Mesenchymal stem cell (in vitro differentiated cells and primary cell): ENCODE data around the gene ZNF785.

Experiments used
- DNase-seq: peaks from one replicate; pipeline ENCODE4 v3.0.0-alpha.2; 2013
- H2AFZ ChIP-seq: one replicate; pipeline ENCODE4 v1.6.1; 2013; ENCODE audit warnings: low read depth, mild to moderate bottlenecking, control low read depth, inconsistent platforms, low read length, moderate library complexity
- H2AK5ac ChIP-seq: 2 replicates; pipeline ENCODE4 v1.6.1; 2013; ENCODE audit warnings: low read length, moderate library complexity, mild to moderate bottlenecking, inconsistent platforms; ENCODE audit not compliant: severe bottlenecking
- H2BK120ac ChIP-seq: one replicate; pipeline ENCODE4 v1.6.1; 2013; ENCODE audit warnings: low read depth, mild to moderate bottlenecking, inconsistent platforms, low read length, moderate library complexity
- H2BK12ac ChIP-seq, 2 experiments: one replicate each; pipeline ENCODE4 v1.6.1; 2013; ENCODE audit warnings: inconsistent platforms in 2 of 2, low read length in 2 of 2, mild to moderate bottlenecking in 2 of 2, moderate library complexity in 2 of 2, control low read depth in 1 of 2
- H2BK15ac ChIP-seq: one replicate; pipeline ENCODE4 v1.6.1; 2013; ENCODE audit warnings: mild to moderate bottlenecking, low read depth, inconsistent platforms; ENCODE audit not compliant: poor library complexity, severe bottlenecking
- H2BK5ac ChIP-seq: 2 replicates; pipeline ENCODE4 v1.6.1; 2013; ENCODE audit warnings: low read depth, mild to moderate bottlenecking, low read length, control low read depth, inconsistent platforms; ENCODE audit not compliant: poor library complexity, severe bottlenecking
- H3K14ac ChIP-seq, 2 experiments: one replicate each; pipeline ENCODE4 v1.6.1; 2013; ENCODE audit warnings: inconsistent platforms in 2 of 2, low read length in 2 of 2, control low read depth in 1 of 2, mild to moderate bottlenecking in 1 of 2, moderate library complexity in 1 of 2
- H3K18ac ChIP-seq, 2 experiments: one replicate each; pipeline ENCODE4 v1.6.1; 2013; ENCODE audit warnings: inconsistent platforms in 2 of 2, low read length in 2 of 2, control low read depth in 1 of 2, low read depth in 1 of 2, mild to moderate bottlenecking in 1 of 2
- H3K23ac ChIP-seq, 2 experiments: one replicate each; pipeline ENCODE4 v1.6.1; 2013; ENCODE audit warnings: inconsistent platforms in 2 of 2, low read length in 2 of 2, mild to moderate bottlenecking in 2 of 2, moderate library complexity in 2 of 2, control low read depth in 1 of 2
- H3K27ac ChIP-seq: 2 replicates; pipeline ENCODE4 v1.5.1; 2013; ENCODE audit warnings: mild to moderate bottlenecking, moderate library complexity, low read length, control low read depth, inconsistent platforms; ENCODE audit not compliant: poor library complexity, severe bottlenecking
- H3K27me3 ChIP-seq, 2 experiments: 2 replicates each; pipeline versions ENCODE4 v1.6.1 to v1.7.0; 2013; ENCODE audit warnings: low read length in 2 of 2, mild to moderate bottlenecking in 2 of 2, moderate library complexity in 2 of 2, control low read depth in 1 of 2, inconsistent platforms in 1 of 2; ENCODE audit not compliant: control insufficient read depth in 1 of 2, insufficient read depth in 1 of 2
- H3K36me3 ChIP-seq, 2 experiments: 2 replicates each; pipeline versions ENCODE4 v1.6.1 to v1.7.0; 2013; ENCODE audit warnings: low read length in 2 of 2, control low read depth in 1 of 2, inconsistent platforms in 1 of 2, low read depth in 1 of 2, mild to moderate bottlenecking in 1 of 2; ENCODE audit not compliant: insufficient read depth in 2 of 2, control insufficient read depth in 1 of 2
- H3K4ac ChIP-seq, 2 experiments: one replicate each; pipeline ENCODE4 v1.6.1; 2013; ENCODE audit warnings: inconsistent platforms in 2 of 2, low read length in 2 of 2, mild to moderate bottlenecking in 2 of 2, moderate library complexity in 2 of 2, control low read depth in 1 of 2, low read depth in 1 of 2
- H3K4me1 ChIP-seq: 2 replicates; pipeline ENCODE4 v1.6.1; 2013; ENCODE audit warnings: low read depth, low read length, control low read depth; ENCODE audit not compliant: control insufficient read depth, insufficient read depth
- H3K4me2 ChIP-seq: 2 replicates; pipeline ENCODE4 v1.6.1; 2013; ENCODE audit warnings: low read length, mild to moderate bottlenecking, inconsistent platforms; ENCODE audit not compliant: poor library complexity, severe bottlenecking
- H3K4me3 ChIP-seq, 2 experiments: 2 replicates each; pipeline versions ENCODE4 v1.5.1 to v1.7.0; 2013; ENCODE audit warnings: low read length in 2 of 2, mild to moderate bottlenecking in 2 of 2, control low read depth in 1 of 2, low read depth in 1 of 2; ENCODE audit not compliant: insufficient read depth in 1 of 2
- H3K79me1 ChIP-seq: replicated peaks from 2 replicates; pipeline ENCODE4 v1.6.1; 2013; ENCODE audit warnings: mild to moderate bottlenecking, control low read depth, low read length, inconsistent platforms; ENCODE audit not compliant: poor library complexity, severe bottlenecking
- H3K9ac ChIP-seq: 2 replicates; pipeline ENCODE4 v1.7.0; 2013; ENCODE audit warnings: mild to moderate bottlenecking, low read length, moderate library complexity
- H3K9me3 ChIP-seq: 2 replicates; pipeline ENCODE4 v1.7.0; 2013; ENCODE audit warnings: mild to moderate bottlenecking, low read length; ENCODE audit not compliant: control insufficient read depth
- H4K8ac ChIP-seq: one replicate; pipeline ENCODE4 v1.6.1; 2013; ENCODE audit warnings: inconsistent platforms, mild to moderate bottlenecking, low read length, moderate library complexity
- H4K91ac ChIP-seq: one replicate; pipeline ENCODE4 v1.6.1; 2013; ENCODE audit warnings: mild to moderate bottlenecking, low read length, inconsistent platforms
- WGBS: methylation state at CpG from one replicate; pipeline ENCODE4 v1.1.7; 2013; ENCODE audit warnings: mixed read lengths; 5-methylcytosine and 5-hydroxymethylcytosine counted together

The ZNF785 gene

GRCh38 chr16:30558789-30559377 lies 26.6 kb downstream of the ZNF785 start:
- Histone ChIP-seq H3K4me1 (peaks cover 9% of the 10 kb centered on the region), H3K4me2 (peak overlapping the region; percentile 45), H3K27ac (peak overlapping the region; percentile 73), H2BK5ac (no peak overlapping the region), H3K9me3 (no peaks in the 10 kb centered on the region), H3K4me3 (peak overlapping the region in 1 of 2 experiments; percentile 69), H3K79me1 (peaks cover 14% of the 10 kb centered on the region), H3K27me3 (no peaks in the 10 kb centered on the region), H4K91ac (peak overlapping the region; percentile 70), H3K18ac (peak overlapping the region; percentile 25 to 57), H2BK12ac (no peak overlapping the region), H2AFZ (peak overlapping the region; percentile 20), H2BK120ac (no peak overlapping the region), H3K36me3 (peaks cover 14 to 21% of the 10 kb centered on the region in 2 experiments), H3K9ac (peak overlapping the region; percentile 75), H4K8ac (peak overlapping the region; percentile 91), H2BK15ac (no peak overlapping the region), H3K14ac (no peak overlapping the region), H2AK5ac (peak overlapping the region; percentile 43), H3K4ac (peak overlapping the region; percentile 34 to 42), H3K23ac (no peak overlapping the region)
- WGBS = 88% methylated on average over 20 of the region's 21 CpGs
- no peak for DNase-seq

- Histone ChIP-seq H3K9me3 (no peaks in the 10 kb centered on the region), H2AK5ac (peak within 1 kb of the TSS; percentile 43), H3K4ac (peak within 1 kb of the TSS; percentile 72 to 96), H2BK15ac (peak within 1 kb of the TSS; percentile 90), H3K36me3 (peaks cover 20 to 24% of the 10 kb centered on the region in 2 experiments), H3K4me3 (peak within 1 kb of the TSS; percentile 85 to 90), H3K27me3 (no peaks in the 10 kb centered on the region), H3K4me2 (peak within 1 kb of the TSS; percentile 79), H3K23ac (peak within 1 kb of the TSS; percentile 84 to 91), H2BK5ac (no peak within 1 kb of the TSS), H3K14ac (peak within 1 kb of the TSS in 1 of 2 experiments; percentile 94), H3K9ac (peak within 1 kb of the TSS; percentile 95), H2BK12ac (peak within 1 kb of the TSS in 1 of 2 experiments; percentile 45), H3K18ac (peak within 1 kb of the TSS; percentile 93 to 97), H3K4me1 (peaks cover 9% of the 10 kb centered on the region), H2AFZ (peak within 1 kb of the TSS; percentile 88), H3K27ac (peak within 1 kb of the TSS; percentile 73), H2BK120ac (peak within 1 kb of the TSS; percentile 45), H4K91ac (peak within 1 kb of the TSS; percentile 85), H3K79me1 (peaks cover 18% of the 10 kb centered on the region), H4K8ac (peak within 1 kb of the TSS; percentile 91)
- peak; percentile 98 for DNase-seq
- under 1% methylated on average over 74 of the region's 74 CpGs for WGBS
These were observed 27.3 kb downstream of the ZNF785 start, which contains the start of gene ZNF764 for GRCh38 chr16:30557957-30558788. Gene ZNF764 (minus strand): TSS chr16:30558374. CDS start chr16:30558182, 192 bp downstream.

GRCh38 chr16:30557707-30557956 lies 27.9 kb downstream of the ZNF785 start:
- peak overlapping the region; percentile 85 to 90 for H3K4me3 ChIP-seq
- H2BK120ac ChIP-seq = no peak overlapping the region
- H2BK12ac ChIP-seq = no peak overlapping the region
- H3K18ac ChIP-seq = peak overlapping the region; percentile 93 to 97
- peak overlapping the region; percentile 72 to 96 for H3K4ac ChIP-seq
- H2BK15ac ChIP-seq = peak overlapping the region; percentile 90
- H2BK5ac ChIP-seq = no peak overlapping the region
- no peak overlapping the region for H3K27ac ChIP-seq
- WGBS = 3% methylated on average over 17 of the region's 17 CpGs
- H3K14ac ChIP-seq = peak overlapping the region in 1 of 2 experiments; percentile 94
- H2AFZ ChIP-seq = peak overlapping the region; percentile 88
- peaks cover 26 to 30% of the 10 kb centered on the region in 2 experiments for H3K36me3 ChIP-seq
- H3K79me1 ChIP-seq = peaks cover 23% of the 10 kb centered on the region
- H3K4me2 ChIP-seq = peak overlapping the region; percentile 79
- H3K4me1 ChIP-seq = peaks cover 9% of the 10 kb centered on the region
- H3K27me3 ChIP-seq = no peaks in the 10 kb centered on the region
- peak; percentile 45 for DNase-seq
- peak overlapping the region; percentile 95 for H3K9ac ChIP-seq
- peak overlapping the region; percentile 90 for H4K8ac ChIP-seq
- H3K23ac ChIP-seq = peak overlapping the region in 1 of 2 experiments; percentile 84
- no peak overlapping the region for H2AK5ac ChIP-seq
- H3K9me3 ChIP-seq = no peaks in the 10 kb centered on the region
- peak overlapping the region; percentile 85 for H4K91ac ChIP-seq

- Histone ChIP-seq H3K23ac (no peak overlapping the region), H3K4ac (no peak overlapping the region), H3K79me1 (peaks cover 26% of the 10 kb centered on the region), H2AK5ac (no peak overlapping the region), H3K36me3 (peaks cover 27 to 30% of the 10 kb centered on the region in 2 experiments), H3K4me3 (no peak overlapping the region), H3K14ac (no peak overlapping the region), H2BK15ac (no peak overlapping the region), H2BK120ac (no peak overlapping the region), H4K8ac (no peak overlapping the region), H3K4me2 (no peak overlapping the region), H3K27me3 (no peaks in the 10 kb centered on the region), H2BK12ac (no peak overlapping the region), H3K4me1 (peaks cover 7% of the 10 kb centered on the region), H3K27ac (no peak overlapping the region), H3K9me3 (no peaks in the 10 kb centered on the region), H3K9ac (no peak overlapping the region), H3K18ac (no peak overlapping the region), H2BK5ac (no peak overlapping the region), H4K91ac (no peak overlapping the region), H2AFZ (no peak overlapping the region)
- no peak for DNase-seq
- 91% methylated on average over 10 of the region's 10 CpGs for WGBS
These were observed 29.4 kb downstream of the ZNF785 start for GRCh38 chr16:30556125-30556473.
